Activated gamma-delta T cell treated with Interleukin-2 at 50 U/mL for 16 hours (primary cell): ENCODE measurements around the gene C19orf33.

Source experiments
- DNase-seq: peaks from one replicate; pipeline ENCODE4 v3.0.0-alpha.2; 2020

C19orf33 gene

DNA sequence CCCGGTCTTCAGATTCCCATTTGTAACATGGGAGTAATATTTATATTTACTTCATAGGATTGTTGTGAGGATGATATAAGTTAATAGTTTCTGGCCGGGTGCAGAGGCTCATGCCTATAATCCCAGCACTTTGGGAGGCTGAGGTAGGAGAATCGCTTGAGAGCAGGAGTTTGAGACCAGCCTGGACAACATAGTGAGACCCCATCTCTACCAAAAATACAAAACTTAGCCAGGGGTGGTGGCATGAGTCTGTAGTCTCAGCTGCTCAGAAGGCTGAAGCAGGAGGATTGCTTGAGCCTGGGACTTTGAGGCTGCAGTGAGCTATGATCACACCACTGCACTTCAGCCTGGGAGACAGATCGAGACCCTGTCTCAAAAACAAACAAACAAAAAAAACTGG lies 42.8 kb downstream of the C19orf33 start:
- no peak for DNase-seq

DNA sequence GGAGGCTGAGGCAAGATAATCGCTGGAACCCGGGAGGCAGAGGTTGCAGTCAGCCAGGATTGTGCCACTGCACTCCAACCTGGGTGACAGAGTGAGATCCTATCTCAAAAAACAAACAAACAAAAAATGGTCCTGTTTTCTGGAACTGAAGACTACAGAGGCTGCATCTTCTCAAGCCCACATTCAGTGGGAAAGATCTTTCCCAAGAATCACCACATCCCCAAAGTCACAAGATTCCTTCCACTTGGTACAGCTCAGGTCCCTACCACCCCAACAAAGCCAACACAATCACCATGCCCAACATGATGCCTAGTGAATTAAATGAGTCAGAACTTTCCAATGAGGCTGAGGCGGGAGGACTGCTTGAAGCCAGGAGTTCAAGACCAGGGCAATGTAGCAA lies 46.8 kb downstream of the C19orf33 start:
- DNase-seq, result no peak

GRCh38 chr19:38351865-38352395 lies 47.9 kb downstream of the C19orf33 start:
- DNase-seq, result no peak

DNA sequence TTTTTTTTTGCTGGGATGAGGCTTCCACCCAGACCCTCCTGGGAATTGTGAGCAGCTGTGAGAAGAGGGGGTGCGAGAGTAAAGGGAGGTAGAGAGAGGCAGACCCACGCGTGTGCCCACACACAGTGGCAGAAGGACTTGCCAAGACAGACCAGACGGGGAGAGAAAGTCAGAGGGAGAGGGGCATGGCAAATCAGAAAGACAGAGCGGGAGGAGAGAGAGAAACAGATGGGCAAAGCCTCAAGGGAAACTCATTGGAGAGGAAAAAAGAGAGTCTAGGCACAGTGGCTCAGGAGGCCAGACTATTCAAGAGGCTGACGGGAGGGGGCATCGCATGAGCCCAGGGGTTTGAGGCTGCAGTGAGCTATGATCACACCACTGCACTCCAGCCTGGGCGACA lies 48.6 kb downstream of the C19orf33 start:
- no peak for DNase-seq
